Activated CD8-positive, alpha-beta T cell treated with anti-CD3 and anti-CD28 coated beads for 36 hours (primary cell): Measurements from ENCODE around the gene RASL12. TPM values are rescaled to one million over a fixed set of nuclear protein-coding genes. Genes with fewer than 3 reads are reported as not detected.

ENCODE experiments used
- ATAC-seq: fragments of 200-7000 bp; cut with Tn5 transposase; one replicate; pipeline ENCODE4 v1.10.0; 2021; ENCODE audit warnings: mild to moderate bottlenecking, moderate library complexity
- CTCF ChIA-PET: fragments of 350-600 bp; sonication (Branson Sonifier 250); formaldehyde crosslinking; loops from one replicate; lab custom pipeline; 2021; ENCODE audit warnings: antibody characterized with exemption; lab: Charles Lee
- POLR2A ChIA-PET: fragments of 350-600 bp; sonication (Branson Sonifier 250); formaldehyde crosslinking; loops from one replicate; lab custom pipeline; 2021; ENCODE audit warnings: antibody characterized with exemption; lab: Charles Lee
- DNase-seq: peaks from one replicate; pipeline ENCODE4 v3.0.0-alpha.2; 2020
- H3K27ac Mint-ChIP-seq: one replicate; pipeline ENCODE4 v1.8.0; 2021; ENCODE audit warnings: mild to moderate bottlenecking, mixed read lengths
- H3K27me3 Mint-ChIP-seq: one replicate; pipeline ENCODE4 v1.8.0; 2021; ENCODE audit warnings: mixed read lengths
- H3K36me3 Mint-ChIP-seq: one replicate; pipeline ENCODE4 v1.8.0; 2021; ENCODE audit warnings: low read depth, mixed read lengths
- H3K4me1 Mint-ChIP-seq: one replicate; pipeline ENCODE4 v1.8.0; 2021; ENCODE audit warnings: low read depth, mixed read lengths
- H3K4me3 Mint-ChIP-seq: one replicate; pipeline ENCODE4 v1.8.0; 2021; ENCODE audit warnings: mild to moderate bottlenecking, moderate library complexity, mixed read lengths
- H3K9me3 Mint-ChIP-seq: one replicate; pipeline ENCODE4 v1.8.0; 2021; ENCODE audit warnings: mixed read lengths
- intact Hi-C: fragments of 100-400 bp; cut with micrococcal nuclease; formaldehyde crosslinking; loops from one replicate; pipeline ENCODE4 v1.10.0; 2022
- total RNA-seq, 2 experiments: library from RNA; stranded (reverse); gene quantifications; one replicate each; pipeline ENCODE4 v1.2.3, GENCODE V29; 2021
- TF ChIP-seq, protein P1 (sequence below): fragments of 200-600 bp; IDR thresholded peaks from one replicate; pipeline ENCODE4 v1.8.0; 2022; ENCODE audit warnings: antibody characterized with exemption, mild to moderate bottlenecking

RASL12 gene
- total RNA-seq, 2 experiments from 2014 or later = not detected

DNA sequence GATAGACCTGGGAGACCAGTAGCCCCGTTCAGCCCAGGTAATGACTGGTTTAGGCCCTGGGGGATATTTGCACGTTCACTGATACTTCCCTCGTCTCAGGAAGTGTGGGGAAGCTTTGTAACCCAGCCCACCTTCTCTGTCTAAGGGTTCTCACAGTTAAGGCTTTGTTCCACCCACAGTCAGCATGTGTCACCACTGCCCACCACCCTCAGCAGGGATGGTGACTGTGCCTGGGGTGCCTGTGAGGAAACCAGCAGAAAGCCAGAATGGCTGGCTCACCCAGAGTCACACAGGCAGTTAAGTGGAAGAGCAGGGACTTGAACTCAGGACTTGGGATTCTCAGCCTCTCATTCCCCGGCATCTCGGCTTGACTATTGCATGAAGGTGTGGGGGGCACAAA lies 14.0 kb upstream of the RASL12 start:
- H3K36me3 Mint-ChIP-seq = no peaks in the 10 kb centered on the region
- intact Hi-C loops = no loop called here
- H3K27ac Mint-ChIP-seq = no peak overlapping the region
- CTCF ChIA-PET = interaction anchor here (1.2 to 1.7 kb wide), 4 partner anchors 12 to 62 kb away, joined by 3 to 6 read pairs (median 4); no protein-coding TSS in a partner anchor
- peak; percentile 77 for ATAC-seq
- peaks cover 21% of the 10 kb centered on the region for H3K4me1 Mint-ChIP-seq
- H3K27me3 Mint-ChIP-seq = peaks cover 37% of the 10 kb centered on the region
- no peak overlapping the region for H3K4me3 Mint-ChIP-seq
- peak; percentile 72 for DNase-seq
- no peaks in the 10 kb centered on the region for H3K9me3 Mint-ChIP-seq
- TF ChIP-seq, protein P1, sequence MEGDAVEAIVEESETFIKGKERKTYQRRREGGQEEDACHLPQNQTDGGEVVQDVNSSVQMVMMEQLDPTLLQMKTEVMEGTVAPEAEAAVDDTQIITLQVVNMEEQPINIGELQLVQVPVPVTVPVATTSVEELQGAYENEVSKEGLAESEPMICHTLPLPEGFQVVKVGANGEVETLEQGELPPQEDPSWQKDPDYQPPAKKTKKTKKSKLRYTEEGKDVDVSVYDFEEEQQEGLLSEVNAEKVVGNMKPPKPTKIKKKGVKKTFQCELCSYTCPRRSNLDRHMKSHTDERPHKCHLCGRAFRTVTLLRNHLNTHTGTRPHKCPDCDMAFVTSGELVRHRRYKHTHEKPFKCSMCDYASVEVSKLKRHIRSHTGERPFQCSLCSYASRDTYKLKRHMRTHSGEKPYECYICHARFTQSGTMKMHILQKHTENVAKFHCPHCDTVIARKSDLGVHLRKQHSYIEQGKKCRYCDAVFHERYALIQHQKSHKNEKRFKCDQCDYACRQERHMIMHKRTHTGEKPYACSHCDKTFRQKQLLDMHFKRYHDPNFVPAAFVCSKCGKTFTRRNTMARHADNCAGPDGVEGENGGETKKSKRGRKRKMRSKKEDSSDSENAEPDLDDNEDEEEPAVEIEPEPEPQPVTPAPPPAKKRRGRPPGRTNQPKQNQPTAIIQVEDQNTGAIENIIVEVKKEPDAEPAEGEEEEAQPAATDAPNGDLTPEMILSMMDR = no peak
- POLR2A ChIA-PET = no interaction called here

- H3K9me3 Mint-ChIP-seq = no peaks in the 10 kb centered on the region
- POLR2A ChIA-PET = no interaction called here
- TF ChIP-seq, protein P1 = no peak
- no peaks in the 10 kb centered on the region for H3K36me3 Mint-ChIP-seq
- no peak for DNase-seq
- ATAC-seq = no peak
- peaks cover 21% of the 10 kb centered on the region for H3K4me1 Mint-ChIP-seq
- intact Hi-C loops = no loop called here
- CTCF ChIA-PET = interaction anchor here (1.2 to 1.7 kb wide), 4 partner anchors 11 to 61 kb away, joined by 3 to 6 read pairs (median 4); no protein-coding TSS in a partner anchor
- peaks cover 39% of the 10 kb centered on the region for H3K27me3 Mint-ChIP-seq
- H3K4me3 Mint-ChIP-seq = no peak overlapping the region
- no peak overlapping the region for H3K27ac Mint-ChIP-seq
Observed at GRCh38 chr15:65081270-65081669, 13.5 kb upstream of the RASL12 start.

DNA sequence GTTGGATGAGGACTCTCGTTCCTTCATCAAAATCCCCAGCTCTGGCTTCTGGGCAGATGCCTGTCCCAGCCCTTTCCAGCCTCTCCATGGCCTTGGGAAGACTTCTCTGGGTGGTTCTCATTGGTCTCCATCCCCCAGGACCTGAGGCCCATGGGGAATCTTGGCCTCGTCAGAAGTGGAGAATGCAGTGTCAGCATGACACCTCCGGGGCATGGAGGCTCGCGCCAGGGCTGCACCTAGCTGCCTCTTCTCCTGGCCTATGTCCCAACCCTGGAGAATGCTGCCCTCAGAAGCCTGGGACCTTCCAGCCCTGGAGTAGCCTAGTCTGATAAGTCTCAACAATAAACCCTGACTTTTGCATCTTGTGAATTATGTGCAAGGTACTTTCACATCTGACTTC lies 11.8 kb upstream of the RASL12 start:
- TF ChIP-seq, protein P1 = no peak

GRCh38 chr15:65077981-65078352 lies 10.2 kb upstream of the RASL12 start:
- DNase-seq (peak; percentile 69), ATAC-seq (peak; percentile 37)
- Mint-ChIP-seq H3K27ac (no peak overlapping the region), H3K9me3 (no peaks in the 10 kb centered on the region), H3K4me1 (peaks cover 21% of the 10 kb centered on the region), H3K27me3 (peaks cover 37% of the 10 kb centered on the region), H3K4me3 (no peak overlapping the region), H3K36me3 (no peaks in the 10 kb centered on the region)
- intact Hi-C loops = loop anchor here (5.0 kb wide), 1 partner anchor 46 kb away; no protein-coding TSS in a partner anchor
- CTCF ChIA-PET = interaction anchor here (0.6 to 5.4 kb wide), 18 partner anchors 9 to 224 kb away, joined by 3 to 37 read pairs (median 4); partner anchors contain the start of gene PARP16
- TF ChIP-seq, protein P1 = peak; percentile 60
- POLR2A ChIA-PET = no interaction called here

More for the DNA sequence above, 11.8 kb upstream of the RASL12 start:
- Mint-ChIP-seq H3K36me3 (no peaks in the 10 kb centered on the region), H3K4me3 (no peak overlapping the region), H3K9me3 (no peaks in the 10 kb centered on the region), H3K4me1 (peaks cover 21% of the 10 kb centered on the region), H3K27ac (no peak overlapping the region), H3K27me3 (peaks cover 41% of the 10 kb centered on the region)
- POLR2A ChIA-PET = no interaction called here
- no peak for DNase-seq
- CTCF ChIA-PET = interaction anchor here (3.1 to 5.4 kb wide), 2 partner anchors 23 to 46 kb away, joined by 32 to 37 read pairs; no protein-coding TSS in a partner anchor
- intact Hi-C loops = loop anchor here (5.0 kb wide), 1 partner anchor 47 kb away; no protein-coding TSS in a partner anchor
- no peak for ATAC-seq

- peaks cover 31% of the 10 kb centered on the region for H3K27me3 Mint-ChIP-seq
- TF ChIP-seq, protein P1 = no peak
- no peak overlapping the region for H3K4me3 Mint-ChIP-seq
- no peak overlapping the region for H3K27ac Mint-ChIP-seq
- POLR2A ChIA-PET = no interaction called here
- intact Hi-C loops = loop anchor here (5.0 kb wide), 1 partner anchor 45 kb away; no protein-coding TSS in a partner anchor
- H3K4me1 Mint-ChIP-seq = peaks cover 15% of the 10 kb centered on the region
- ATAC-seq (no peak), DNase-seq (no peak)
- CTCF ChIA-PET = interaction anchor here (0.8 to 5.4 kb wide), 10 partner anchors 9 to 46 kb away, joined by 3 to 37 read pairs (median 4); no protein-coding TSS in a partner anchor
- no peaks in the 10 kb centered on the region for H3K9me3 Mint-ChIP-seq
- no peaks in the 10 kb centered on the region for H3K36me3 Mint-ChIP-seq
Observed at GRCh38 chr15:65077291-65077980, 9.6 kb upstream of the RASL12 start.
